GM19455 (cell line): ENCODE results near the gene MC1R.
"Not testable (repeated sequence)": the region's sequence is repeated elsewhere in the genome, so short reads cannot be mapped to it uniquely, and the experiment has no call there.

ENCODE experiments used
- ATAC-seq: cut with Tn5 transposase; IDR thresholded peaks from one replicate; pipeline ENCODE4 v1.9.1; 2021; ENCODE audit not compliant: unreplicated experiment

MC1R gene

GRCh38 chr16:89957216-89957785 is 38.6 kb downstream of the MC1R start:
- no peak for ATAC-seq

GRCh38 chr16:89958068-89958467 is 39.4 kb downstream of the MC1R start:
- ATAC-seq = no peak

- no peak for ATAC-seq
Observed at GRCh38 chr16:89958596-89958995, 39.9 kb downstream of the MC1R start.

- ATAC-seq = no peak
Observed at GRCh38 chr16:89960966-89961365, 42.3 kb downstream of the MC1R start.

- no peak for ATAC-seq
Observed at GRCh38 chr16:89961920-89962319, 43.3 kb downstream of the MC1R start.

DNA sequence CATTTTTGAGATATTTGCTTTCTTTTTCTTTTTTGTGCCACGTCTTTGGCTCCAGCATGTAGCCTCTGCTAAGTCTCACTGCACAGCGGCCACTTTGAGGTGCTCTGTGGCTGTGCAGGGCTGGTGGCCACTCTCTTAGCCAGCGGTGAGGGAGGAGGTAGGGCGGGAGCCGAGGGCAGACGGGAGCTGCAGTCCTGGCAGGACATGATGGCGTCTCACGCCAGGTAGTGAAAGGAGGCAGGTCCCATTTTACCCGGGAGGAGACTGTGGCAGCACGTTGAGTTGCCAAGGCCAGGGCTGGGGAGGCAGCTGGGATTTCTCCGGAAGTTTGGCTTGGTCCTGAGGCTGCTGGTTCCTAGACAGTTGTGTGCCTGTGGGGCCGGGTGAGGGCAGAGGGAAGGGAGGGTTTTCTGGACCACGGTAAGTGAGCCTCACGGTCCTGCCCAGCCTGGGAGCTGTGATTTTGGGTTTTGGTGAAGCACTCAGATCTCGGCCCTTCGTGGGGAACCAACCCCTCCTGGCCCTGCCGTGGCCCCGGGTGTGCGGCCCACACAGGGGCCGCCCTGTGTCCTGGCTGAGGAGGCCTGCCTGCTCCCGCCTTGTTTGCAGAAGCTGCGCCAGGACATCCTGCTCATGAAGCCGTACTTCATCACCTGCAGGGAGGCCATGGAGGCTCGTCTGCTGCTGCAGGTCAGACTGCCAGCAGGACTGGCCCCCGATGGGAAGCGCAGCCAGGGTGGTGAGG is 44.3 kb downstream of the MC1R start:
- no peak for ATAC-seq

DNA sequence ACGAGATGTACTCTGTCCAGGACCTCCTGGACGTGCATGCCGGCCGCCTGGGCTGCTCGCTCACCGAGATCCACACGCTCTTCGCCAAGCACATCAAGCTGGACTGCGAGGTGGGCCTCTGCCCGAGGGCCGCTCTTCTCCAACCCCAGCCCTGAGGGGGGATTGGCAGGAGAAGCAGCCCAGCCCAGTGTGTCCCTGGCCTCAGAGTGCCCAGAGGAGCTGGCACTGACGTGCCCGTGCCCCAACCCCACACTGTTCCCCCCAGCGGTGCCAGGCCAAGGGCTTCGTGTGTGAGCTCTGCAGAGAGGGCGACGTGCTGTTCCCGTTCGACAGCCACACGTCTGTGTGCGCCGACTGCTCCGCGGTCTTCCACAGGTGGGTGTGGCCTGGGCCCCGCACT is 45.5 kb downstream of the MC1R start:
- ATAC-seq = no peak

DNA sequence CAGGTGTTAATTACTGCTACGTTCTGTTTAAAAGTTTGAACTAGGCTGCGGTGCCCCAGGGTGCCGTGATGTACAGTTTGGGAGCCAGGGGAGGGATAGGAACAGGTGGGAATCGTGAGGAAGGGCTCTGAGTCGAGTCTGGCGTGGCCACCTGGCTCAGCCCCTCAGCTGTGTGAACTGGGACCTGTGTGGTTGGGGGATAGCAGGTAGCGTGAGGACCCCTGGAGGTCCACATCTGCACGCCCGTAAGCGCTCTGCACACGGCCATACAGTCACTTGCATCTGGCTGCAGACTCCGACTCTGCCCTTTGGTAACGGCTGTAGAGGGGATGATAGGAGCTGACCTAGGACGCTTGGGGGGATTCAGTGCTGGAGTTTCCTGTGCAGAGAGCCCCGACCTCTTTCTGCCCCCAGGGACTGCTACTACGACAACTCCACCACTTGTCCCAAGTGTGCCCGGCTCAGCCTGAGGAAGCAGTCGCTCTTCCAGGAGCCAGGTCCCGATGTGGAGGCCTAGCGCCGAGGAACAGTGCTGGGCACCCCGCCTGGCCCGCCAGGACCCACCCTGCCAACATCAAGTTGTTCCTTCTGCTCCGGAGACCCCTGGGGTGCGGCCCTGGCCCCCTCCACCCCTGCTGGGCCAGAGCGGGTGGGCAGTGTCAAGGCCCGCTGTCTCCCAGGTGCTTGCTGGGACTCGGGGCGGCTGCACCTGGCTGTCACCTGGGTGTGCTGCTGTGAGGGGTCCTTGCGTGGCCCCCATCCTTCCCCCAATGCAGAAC is 47.0 kb downstream of the MC1R start:
- ATAC-seq = no peak

DNA sequence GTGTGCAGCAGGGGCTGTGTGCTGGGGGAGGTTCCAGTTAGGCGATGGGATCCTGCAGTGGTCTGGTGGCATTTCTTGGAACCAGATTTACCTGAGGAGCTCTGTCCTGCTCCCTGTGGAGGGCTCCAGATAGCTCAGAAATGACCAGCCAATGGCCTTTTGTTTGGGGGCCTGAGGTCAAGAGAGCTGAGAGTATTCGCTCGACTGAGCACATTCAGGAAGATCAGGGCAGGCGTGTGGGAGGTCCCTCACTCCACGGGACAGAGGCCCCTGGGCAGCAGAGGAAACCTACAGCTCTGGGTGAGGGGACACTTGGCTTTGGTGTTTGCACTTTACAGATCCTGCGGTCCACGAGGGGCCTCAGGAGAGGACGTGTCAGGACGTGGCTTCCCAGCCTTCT is 48.1 kb downstream of the MC1R start:
- ATAC-seq = no peak

DNA sequence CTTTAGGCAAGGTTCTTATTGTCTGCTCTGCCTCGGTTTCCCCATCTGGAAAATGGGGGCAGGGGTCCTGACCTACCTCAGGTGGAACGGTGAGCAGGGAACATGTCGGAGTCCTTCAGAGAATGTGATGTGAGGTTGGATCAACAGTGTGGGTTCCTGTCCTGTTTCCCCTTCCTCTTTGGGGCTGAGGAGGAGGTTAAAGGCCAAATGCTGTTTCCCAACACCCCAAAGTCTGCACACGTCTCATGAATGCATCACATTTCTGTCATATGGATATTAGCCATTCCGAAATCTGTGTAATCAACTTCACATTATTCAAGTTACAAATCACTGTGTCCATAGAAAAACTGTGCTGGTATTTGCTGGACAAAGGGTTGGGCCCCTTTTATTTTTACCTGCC is 48.8 kb downstream of the MC1R start:
- ATAC-seq = not testable (repeated sequence)

GRCh38 chr16:89968074-89968473 is 49.4 kb downstream of the MC1R start:
- ATAC-seq = not testable (repeated sequence)

- no peak for ATAC-seq
Observed at GRCh38 chr16:89969741-89970410, 51.2 kb downstream of the MC1R start.
